ENCODE measurements around the gene RAMP1.
"Not testable (repeated sequence)": the region's sequence is repeated elsewhere in the genome, so short reads cannot be mapped to it uniquely, and the experiment has no call there.

Gene RAMP1

DNA sequence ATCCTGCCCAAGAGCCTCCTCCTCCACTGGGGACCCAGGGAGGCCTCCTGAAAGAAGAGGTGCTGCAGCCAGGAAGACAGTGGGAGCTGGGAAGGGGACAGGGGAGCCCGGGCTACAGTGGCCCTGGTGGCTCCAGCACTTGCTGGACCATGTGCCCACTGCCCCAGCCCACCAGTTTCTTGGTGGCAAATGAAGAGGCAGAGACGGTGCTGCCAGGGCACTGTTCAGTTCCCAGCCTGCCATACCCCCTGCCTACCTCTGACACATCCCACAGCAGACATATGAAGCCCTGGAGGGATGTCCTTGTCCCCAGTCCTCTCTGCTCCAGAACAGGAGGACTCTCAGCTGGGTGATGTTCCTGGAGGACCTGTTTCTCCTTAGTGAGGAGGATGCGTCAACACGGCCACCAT lies 3.7 kb downstream of the RAMP1 start:
- in situ Hi-C loops (cut with HindIII; ENCODE audit: low sequenced_read_pairs): no loop called here

DNA sequence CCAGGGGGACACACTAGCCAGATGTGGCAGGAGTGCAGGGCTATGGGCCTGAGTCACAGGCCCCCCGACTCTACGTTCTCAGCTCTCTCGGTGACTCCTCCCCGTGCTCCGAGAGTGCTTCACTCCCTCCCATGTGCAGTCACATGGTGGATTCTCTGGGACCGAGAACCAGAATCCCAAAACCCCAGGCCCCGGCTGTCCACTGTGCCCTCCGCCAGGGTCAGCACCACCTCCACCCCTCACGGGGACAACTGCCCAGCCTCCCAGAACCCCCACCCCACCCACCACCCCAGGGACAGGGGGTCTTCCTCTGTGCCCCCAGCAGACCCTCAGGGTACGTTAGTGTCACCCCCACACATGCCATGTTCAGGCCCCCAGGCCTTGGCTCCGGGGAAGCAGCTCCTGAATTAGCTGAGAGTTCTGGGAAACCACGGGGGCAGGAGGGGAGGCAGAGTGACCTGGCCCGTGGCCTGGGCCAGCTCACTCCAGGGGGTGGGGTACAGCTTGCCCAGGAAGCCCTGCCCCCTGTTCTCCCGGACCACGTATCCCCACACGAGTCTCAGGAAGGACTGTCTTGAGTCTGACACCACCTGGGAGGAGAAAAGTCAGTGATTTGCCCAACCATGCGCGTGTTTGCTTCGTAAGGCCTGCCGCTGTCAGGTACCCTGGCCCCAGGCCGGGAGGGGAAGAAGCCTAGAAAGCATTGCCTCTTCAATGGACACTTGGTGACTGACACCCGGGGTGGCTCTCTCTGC lies 4.4 kb downstream of the RAMP1 start:
- in situ Hi-C loops (cut with HindIII; ENCODE audit: low sequenced_read_pairs): no loop called here

DNA sequence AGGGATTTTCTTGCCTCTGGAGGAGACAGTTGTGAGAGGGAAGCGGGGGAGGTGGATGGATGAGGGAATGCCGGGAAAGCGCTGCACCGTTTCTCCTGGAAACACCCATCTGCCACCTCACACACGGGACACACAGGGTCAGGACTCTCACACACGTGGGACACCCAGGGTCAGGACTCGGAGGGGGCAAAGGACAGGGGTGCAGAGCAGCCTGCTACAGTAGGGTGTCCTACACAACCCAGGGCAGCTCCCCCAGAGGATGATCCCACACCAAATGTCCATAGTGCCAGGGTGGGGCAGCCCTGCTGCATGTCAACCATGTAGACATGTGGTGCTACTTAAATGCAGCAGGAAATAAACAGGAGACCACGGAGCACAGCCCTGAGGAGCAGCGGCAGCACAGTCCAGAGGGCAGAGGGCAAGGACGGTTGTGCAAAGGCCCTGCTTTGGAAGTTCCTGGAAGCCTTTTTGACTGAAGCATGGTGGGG lies 5.1 kb downstream of the RAMP1 start:
- in situ Hi-C loops (cut with HindIII; ENCODE audit: low sequenced_read_pairs): no loop called here

DNA sequence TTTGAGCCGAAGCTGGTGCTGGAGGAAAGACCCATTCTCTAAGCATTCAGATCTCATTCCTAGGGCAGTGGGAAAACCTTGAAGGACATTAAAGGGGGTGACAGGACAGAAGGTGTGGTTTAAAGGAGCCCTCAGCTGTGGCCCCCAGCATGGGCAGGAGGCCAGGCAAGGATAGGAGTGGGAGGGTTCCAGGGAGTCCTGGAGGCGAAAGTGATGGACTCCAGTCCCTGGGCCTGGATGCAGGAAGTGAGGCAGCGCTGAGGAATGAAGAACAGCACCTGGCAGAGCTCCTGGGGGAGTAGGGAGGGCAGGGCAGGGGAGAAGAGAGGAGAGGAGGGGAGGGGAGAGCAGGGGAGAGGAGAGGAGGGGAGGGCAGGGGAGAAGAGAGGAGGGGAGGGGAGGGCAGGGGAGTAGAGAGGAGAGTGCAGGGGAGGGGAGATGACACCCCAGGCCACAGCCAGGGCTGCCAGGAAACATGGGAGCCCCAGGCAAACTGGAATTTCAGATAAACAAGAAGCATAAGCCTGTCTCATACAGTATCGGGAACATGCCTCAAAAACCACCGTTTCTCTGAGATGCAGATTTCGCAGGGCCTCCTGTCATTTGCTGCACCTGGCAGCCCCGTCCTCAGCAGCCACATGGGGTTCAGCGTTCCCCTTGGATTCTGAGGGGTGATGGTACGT lies 5.7 kb downstream of the RAMP1 start:
- in situ Hi-C loops (cut with HindIII; ENCODE audit: low sequenced_read_pairs): no loop called here

DNA sequence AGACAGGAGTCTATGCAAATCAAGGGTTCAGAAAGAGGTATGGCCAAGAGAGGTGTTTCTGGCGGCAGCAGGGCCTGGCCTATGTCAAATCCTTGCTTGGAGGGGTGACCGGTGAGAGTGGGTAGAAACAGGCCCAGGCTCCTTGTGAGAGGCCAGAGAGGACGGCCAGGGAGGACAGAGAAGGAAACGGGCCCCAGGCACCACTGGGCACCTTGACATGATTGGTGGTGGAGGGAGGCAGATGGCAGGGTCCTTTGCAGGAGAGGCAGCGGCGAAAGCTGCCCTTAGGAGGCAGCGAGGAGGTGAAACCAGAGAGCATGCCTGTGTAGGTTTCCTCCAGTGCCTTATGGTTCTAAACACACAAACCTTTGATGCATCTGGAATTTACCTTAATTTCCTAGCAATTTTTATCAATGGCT lies 6.2 kb downstream of the RAMP1 start:
- in situ Hi-C loops (cut with HindIII; ENCODE audit: low sequenced_read_pairs): no loop called here

DNA sequence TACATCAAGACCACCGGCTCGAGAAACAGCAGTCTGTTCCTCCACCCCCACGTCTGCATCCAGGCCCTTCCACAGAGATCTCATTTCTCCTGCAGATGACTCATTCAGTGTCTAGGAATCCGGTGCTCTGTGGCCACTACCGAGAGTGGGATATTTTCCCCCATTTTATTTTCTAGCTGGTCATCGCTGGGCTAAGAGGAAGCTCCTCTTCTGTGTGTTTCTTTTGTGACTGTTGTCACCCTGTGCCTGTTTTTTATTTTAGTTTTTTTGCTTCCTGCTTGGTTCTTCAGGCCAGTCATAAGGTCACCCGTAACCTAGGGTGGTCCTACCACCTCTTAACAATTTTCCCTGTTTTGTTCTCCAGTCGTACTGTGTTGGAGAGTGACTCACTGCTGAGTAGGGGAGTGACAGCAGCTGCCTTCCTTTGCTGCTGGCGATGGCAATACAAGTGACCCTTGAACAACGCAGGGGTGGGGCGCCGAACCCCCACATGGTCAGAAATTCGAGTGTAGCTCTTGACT lies 6.7 kb downstream of the RAMP1 start:
- in situ Hi-C loops (cut with HindIII; ENCODE audit: low sequenced_read_pairs): no loop called here

DNA sequence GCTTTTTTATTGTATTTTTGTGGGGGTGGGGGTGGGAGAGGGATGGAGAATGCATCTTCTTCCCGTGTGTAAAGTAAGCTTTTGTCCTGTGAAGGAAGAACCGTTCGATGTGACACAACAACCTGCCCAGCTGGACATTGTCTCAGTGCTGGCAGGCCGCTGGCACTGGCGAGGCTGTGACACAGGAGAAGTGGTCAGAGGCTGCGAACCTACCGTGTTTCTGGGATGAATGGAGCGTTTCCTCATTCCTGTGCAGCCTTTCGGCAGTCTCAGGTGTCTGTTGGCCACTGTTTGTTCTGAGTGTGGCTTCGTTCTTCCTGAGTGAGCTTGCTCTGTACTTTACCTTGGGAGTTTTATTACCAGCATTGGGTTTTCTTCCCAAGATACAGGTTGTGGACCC lies 8.0 kb downstream of the RAMP1 start:
- in situ Hi-C loops (cut with HindIII; ENCODE audit: low sequenced_read_pairs): no loop called here

DNA sequence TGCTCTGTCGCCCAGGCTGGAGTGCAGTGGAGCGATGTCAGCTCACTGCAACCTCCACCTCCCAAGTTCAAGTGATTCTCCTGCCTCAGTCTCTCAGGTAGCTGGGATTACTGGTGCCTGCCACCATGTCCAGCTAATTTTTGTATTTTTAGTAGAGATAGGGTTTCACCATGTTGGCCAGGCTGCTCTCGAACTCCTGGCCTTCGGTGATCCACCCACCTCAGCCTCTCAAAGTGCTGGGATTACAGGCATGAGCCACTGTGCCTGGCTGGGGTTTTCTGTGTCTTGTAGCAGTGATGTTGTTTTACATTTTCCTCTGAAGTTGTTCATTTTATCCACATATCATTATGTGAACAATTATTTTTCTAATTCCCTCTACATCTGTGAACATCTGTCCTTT lies 8.7 kb downstream of the RAMP1 start:
- in situ Hi-C loops (cut with HindIII; ENCODE audit: low sequenced_read_pairs): not testable (repeated sequence)

DNA sequence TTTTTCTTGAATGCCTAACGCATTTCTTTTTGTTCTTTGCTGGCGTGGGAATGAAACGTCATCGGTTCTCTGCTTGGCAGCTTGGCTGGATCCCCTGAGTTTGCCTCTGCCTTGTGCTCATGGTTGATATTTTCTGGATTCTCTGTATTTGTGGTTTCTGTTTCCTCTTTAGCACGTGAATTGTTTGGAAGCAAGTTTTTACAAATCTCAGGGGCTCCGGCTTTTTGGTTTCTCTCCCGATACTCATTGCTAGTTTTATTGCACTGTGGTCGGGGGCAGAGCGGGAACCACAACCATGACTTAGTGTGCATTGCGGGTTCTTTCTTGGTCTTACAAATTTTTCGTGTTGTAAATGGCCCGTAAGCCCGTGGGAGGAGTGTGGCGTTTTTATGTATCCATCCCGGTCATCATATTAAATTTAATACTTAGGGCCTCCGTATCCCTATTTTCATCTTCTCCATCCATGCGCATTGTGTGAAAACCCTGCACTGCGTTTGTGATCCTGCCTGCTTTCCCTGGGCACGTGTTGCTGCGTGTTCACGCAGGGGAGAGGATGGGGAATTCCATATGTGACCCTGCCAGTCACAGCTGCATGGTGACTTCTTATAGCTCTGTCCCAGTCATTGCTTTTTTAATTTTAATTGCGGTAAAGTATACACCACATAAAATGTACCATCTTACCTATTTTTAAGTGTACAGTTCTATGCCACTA lies 9.4 kb downstream of the RAMP1 start:
- in situ Hi-C loops (cut with HindIII; ENCODE audit: low sequenced_read_pairs): no loop called here

DNA sequence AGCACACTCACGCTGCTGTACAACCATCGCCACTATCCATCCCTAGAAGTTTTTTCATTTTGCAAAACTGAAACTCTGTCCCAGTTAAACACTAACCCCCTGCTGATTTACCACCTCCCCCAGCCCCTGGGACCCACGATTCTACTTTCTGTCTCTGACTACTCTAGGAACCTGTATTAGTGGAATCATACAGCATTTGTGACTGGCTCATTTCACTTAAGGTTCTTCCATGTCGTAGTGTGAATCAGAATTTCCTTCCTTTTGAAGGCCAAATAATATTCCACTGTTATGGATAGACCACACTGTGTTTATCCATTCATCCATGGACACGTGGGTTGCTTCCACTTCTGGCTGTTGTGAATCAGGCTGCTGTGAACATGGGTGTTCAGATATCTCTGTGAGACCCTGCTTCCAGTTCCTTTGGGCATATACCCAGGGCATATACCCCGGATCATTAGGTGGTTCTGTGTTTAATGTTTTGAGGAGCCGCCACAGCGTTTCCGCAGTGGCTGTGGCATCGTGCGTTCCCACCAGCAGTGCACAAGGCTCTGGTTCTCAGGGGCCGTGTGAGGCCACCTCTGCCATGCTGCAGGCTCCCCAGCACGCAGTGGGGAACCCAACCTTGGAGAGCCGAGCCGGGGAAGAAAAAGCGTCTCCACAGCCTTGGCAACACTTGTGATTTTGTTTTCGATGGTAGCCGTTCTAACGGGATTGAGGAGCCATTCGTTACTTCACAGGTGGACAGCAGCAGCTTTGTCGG lies 10.1 kb downstream of the RAMP1 start:
- in situ Hi-C loops (cut with HindIII; ENCODE audit: low sequenced_read_pairs): no loop called here

DNA sequence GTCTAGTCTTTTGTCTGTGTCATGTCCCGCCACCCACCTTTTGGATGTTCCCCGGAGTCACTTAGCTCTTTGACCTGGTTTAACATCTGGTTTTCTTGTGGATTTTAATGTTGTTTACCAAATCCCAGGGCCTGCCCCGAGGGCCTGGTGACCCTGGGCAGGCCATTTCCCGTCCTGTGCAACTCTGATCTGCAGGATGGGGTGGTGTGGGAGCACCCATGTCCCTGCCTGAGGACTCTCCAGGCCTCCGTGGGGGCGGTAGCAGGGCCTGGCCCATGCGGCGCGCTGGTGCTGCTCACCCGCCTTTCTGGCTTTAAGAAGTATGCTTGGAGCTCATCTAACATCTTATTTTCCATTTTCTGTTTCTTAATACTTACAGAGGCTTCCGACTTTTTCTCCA lies 10.7 kb downstream of the RAMP1 start:
- in situ Hi-C loops (cut with HindIII; ENCODE audit: low sequenced_read_pairs): no loop called here

DNA sequence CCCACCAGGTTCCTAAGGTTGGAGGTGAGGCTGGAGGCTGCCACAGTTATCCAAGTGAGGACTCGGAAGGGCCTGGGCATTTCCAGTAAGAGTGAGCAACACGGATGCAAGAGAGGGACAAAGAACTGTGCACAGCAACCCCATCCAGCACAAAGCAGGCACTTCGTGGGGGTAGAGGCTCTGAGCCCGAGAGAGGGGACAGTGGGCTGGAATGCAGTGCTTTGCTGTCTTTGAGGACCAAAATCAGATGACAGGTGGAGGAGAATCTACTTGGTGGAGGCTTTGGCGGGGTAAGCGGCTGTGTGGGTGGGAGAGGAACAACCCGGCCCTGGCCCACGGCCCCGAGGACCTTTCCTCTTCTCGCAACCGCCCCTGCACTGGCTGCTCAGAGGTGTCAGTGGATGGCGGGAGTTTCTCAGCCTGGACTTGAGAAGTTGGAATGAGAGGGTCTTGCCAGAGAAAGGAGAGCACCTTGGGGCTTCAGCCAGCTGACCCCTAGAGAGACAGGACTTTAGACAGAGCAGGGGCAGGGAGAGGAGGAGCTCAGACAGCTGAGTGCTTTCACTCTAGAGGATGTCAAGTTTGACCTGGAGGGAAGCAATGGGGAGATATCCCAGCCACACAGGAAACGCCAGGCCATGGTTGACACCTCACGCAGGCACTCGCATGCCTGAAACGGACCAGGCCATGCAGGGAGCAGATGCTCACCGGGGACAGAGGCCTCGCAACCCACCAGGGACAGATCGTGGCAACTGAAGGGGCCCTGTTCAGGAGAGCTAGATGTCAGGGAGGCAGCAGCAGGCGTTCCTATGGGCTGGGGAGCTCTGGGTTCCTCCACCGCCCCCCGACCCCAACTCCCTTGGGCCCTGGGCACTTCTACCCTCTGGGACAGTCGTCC lies 11.6 kb downstream of the RAMP1 start:
- in situ Hi-C loops (cut with HindIII; ENCODE audit: low sequenced_read_pairs): no loop called here

DNA sequence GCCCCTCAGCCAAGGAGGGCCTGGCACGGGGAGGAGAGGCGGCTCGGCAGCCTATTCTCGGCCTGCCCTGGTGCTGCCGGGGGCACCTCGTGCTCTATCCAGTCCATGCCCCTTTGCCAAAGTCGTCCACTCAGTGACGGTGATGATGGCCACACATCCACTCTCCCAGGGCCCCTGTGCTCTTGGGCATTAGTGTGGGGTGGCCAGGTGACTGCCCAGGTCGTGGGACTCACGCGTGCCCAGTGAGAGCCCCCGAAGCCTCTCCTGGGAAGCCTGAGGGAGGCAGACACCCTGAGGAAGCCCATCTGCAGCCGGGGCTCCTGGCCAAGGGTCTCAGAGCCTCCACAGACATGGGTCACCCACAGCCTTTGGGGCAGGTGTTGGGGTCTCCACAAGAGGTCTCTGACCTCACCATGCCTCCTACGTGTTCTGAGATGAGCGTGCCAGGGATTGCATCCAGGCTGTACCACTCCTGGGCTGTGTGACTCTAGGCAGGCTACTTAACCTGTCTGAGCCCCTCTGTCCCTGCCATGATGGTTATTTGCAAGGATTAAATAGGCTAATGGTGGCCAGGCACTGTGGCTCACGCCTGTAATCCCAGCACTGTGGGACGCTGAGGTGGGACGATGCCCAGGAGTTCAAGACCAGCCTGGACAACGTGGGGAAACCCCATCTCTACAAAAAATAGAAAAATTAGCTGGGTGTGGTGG lies 12.9 kb downstream of the RAMP1 start:
- in situ Hi-C loops (cut with HindIII; ENCODE audit: low sequenced_read_pairs): no loop called here

DNA sequence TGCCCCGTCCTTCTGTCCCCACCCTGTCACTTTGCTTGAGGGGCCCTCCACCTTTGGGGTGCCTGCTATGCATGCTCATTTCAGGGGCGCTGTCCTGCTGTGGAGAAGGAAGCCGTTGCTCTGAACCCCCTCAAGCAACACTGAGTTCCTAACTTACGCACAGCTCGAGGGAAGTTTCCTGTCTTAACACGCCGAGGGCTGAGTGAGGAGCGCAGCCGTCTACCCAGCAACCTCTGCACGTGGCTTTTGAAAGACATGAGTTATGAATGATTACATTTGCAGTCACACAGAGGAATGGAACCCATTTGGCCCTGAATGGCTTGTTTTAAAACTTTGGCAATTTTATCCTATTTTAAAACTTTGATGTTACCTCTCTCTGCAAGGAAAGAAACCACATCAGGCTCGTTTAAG lies 14.0 kb downstream of the RAMP1 start:
- in situ Hi-C loops (cut with HindIII; ENCODE audit: low sequenced_read_pairs): no loop called here

DNA sequence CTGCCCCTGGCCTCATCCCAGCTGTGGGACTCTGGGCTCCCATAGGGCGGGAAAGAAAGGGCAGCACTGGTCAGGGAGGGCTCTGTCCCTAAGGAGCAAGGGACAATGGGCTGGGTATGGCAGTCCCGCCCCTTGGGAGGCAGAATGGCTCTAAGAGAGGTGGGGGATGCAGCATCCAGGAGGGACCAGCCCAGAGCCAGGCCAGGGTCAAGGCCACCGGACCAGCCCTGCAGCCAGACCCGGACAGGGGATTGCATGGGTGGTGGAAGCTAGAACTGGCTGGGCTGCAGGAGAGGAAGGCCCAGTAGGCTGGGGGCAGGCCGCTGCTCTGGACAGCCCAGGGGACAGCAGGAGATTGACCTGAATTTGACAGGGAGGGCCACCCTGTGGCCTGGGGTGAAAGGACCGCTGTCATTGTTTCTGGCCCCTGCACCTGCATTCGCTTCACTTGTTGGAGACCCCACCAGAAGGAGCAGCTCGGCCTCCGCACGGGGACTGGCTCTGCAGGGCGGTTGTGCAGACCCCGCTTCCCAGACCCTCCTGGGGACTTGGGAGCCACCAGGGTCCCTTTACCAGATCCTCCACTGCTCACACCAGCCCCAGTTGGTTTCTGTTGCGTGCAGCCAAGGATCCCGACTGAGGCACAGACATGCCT lies 14.6 kb downstream of the RAMP1 start:
- in situ Hi-C loops (cut with HindIII; ENCODE audit: low sequenced_read_pairs): no loop called here

DNA sequence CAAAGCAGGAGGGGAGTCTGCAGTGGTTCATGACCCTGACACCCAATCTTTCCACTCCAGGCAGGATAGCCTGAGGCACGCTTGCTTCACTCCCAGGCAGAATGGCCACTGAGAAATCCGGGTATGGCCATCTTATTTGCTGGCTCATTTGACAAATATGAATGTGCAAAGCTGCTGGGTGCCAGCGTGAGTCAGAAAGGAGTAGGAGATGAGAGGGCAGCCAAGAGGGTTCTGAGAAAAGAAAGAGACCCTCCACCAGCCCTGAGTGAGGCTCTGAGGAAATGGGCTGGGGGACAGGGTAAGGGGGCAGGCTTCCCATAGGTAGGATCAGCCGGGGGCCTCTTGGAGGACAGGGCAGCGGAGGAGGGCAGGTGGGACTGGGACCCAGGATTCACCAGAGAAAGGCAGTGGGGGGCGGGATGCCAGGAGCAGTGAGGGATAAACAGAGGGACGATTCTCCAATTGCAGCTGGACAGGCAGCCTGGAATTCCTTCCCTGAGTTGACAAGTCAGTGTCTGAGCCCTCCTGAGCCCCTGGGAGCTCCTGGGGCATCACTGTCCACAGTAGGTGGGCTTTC lies 15.2 kb downstream of the RAMP1 start:
- in situ Hi-C loops (cut with HindIII; ENCODE audit: low sequenced_read_pairs): no loop called here

DNA sequence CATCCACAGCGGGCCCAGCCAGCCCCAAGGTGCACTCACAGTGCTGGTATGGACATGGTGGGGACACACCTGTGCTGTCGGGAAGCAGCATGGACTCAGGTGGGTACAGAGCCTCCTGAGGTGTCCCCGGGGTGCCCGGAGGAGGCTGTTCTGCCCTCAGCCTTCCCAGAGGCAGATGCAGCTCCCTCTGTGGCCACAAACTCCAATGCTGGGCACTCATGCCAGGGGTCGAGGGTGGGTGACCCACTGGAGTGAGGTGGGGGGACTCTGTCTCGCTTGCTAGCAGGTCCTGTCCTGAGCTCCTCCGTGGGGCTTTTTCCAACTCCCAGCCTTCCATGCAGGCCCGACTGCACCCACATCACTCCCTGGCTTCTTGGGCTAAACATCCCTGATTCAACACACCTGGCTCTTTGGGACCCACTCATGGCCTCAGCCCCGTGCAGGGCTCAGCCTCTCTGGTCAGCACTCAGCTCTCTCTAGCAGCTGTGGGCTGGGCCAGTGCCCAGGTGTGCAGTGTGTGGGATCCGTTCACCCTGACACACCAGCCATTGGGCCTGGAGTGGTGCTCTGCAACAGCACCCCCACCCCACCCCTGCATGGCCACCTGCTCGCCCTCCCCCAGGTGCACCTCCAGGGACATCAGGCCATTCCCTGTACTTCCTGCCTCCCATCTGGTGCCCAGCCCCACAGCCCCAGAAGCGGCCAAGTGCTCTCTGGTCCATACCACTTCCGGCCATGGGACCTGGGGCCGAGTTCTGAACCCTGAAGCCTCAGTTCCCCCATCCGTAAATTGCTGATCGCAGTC lies 16.0 kb downstream of the RAMP1 start:
- in situ Hi-C loops (cut with HindIII; ENCODE audit: low sequenced_read_pairs): no loop called here
